ENCODE data around the gene CACNB4.

Gene CACNB4

GRCh38 chr2:152097290-152097800 is 1.5 kb downstream of the CACNB4 start:
- TF ChIP-seq GATA2 (IDR thresholded peaks at IDR 0.05; ENCODE audit: low read depth, low read length) (no peak), GATA3 (IDR thresholded peaks at IDR 0.05; ENCODE audit: low read depth, low read length) (no peak)

DNA sequence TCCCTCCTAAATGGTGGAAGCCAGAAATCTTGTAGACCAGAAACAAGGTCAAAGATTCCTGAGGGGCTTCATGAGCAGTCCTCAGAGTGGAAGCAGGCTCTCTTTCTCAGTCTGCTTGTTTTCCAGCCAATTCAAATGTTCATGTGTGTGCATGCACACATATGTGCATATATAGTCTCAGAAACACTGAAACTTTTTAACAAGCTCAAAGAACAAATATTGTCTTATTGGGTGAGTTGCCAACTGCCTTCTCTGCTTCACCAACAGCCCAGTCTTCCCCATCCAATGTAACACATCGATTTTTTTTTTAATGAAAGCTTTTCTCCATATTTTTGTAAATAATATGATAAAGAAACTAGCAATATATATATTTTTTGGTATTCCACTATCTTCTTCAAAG is 3.7 kb downstream of the CACNB4 start:
- TF ChIP-seq GATA2 (IDR thresholded peaks at IDR 0.05; ENCODE audit: low read depth, low read length) (no peak), GATA3 (IDR thresholded peaks at IDR 0.05; ENCODE audit: low read depth, low read length) (no peak)

- TF ChIP-seq GATA2 (IDR thresholded peaks at IDR 0.05; ENCODE audit: low read depth, low read length): no peak
- TF ChIP-seq GATA3 (IDR thresholded peaks at IDR 0.05; ENCODE audit: low read depth, low read length): no peak
These were observed 4.8 kb downstream of the CACNB4 start for GRCh38 chr2:152094014-152094413.

- no peak for TF ChIP-seq GATA3 (IDR thresholded peaks at IDR 0.05; ENCODE audit: low read depth, low read length)
These were observed 5.4 kb downstream of the CACNB4 start for GRCh38 chr2:152093464-152093863.

- TF ChIP-seq GATA2 (IDR thresholded peaks at IDR 0.05; ENCODE audit: low read depth, low read length) (no peak), GATA3 (IDR thresholded peaks at IDR 0.05; ENCODE audit: low read depth, low read length) (no peak)
These were observed 6.7 kb downstream of the CACNB4 start for GRCh38 chr2:152092095-152092494.

DNA sequence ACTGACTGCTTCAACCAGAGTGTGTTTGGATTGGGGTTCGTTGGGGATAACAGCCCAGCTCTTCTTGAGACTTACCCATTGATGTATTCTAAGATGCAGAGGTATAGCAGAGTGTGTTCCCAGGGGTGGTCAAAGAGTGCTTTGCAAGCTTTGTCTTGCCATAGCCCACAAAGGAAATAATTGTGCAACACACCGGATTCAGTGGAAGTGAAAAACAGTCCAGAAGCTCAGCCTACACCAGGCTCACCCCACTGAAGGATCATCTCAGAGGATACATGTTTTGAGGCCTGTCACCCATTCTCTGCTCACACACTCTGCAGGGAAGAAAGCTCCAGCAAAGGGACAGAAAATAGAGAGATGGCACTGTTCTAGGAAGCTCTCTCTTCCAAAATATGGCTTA is 9.6 kb downstream of the CACNB4 start:
- TF ChIP-seq GATA2 (IDR thresholded peaks at IDR 0.05; ENCODE audit: low read depth, low read length) (no peak), GATA3 (IDR thresholded peaks at IDR 0.05; ENCODE audit: low read depth, low read length) (no peak)

GRCh38 chr2:152088006-152088405 is 10.8 kb downstream of the CACNB4 start:
- no peak for TF ChIP-seq GATA3 (IDR thresholded peaks at IDR 0.05; ENCODE audit: low read depth, low read length)
- TF ChIP-seq GATA2 (IDR thresholded peaks at IDR 0.05; ENCODE audit: low read depth, low read length): peak; percentile 61; the same call in 1 of the 2 replicates

GRCh38 chr2:152086231-152086630 is 12.6 kb downstream of the CACNB4 start:
- no peak for TF ChIP-seq GATA3 (IDR thresholded peaks at IDR 0.05; ENCODE audit: low read depth, low read length)
- no peak for TF ChIP-seq GATA2 (IDR thresholded peaks at IDR 0.05; ENCODE audit: low read depth, low read length)

- TF ChIP-seq GATA2 (IDR thresholded peaks at IDR 0.05; ENCODE audit: low read depth, low read length): no peak
- no peak for TF ChIP-seq GATA3 (IDR thresholded peaks at IDR 0.05; ENCODE audit: low read depth, low read length)
These were observed 14.8 kb downstream of the CACNB4 start for GRCh38 chr2:152084076-152084475.

DNA sequence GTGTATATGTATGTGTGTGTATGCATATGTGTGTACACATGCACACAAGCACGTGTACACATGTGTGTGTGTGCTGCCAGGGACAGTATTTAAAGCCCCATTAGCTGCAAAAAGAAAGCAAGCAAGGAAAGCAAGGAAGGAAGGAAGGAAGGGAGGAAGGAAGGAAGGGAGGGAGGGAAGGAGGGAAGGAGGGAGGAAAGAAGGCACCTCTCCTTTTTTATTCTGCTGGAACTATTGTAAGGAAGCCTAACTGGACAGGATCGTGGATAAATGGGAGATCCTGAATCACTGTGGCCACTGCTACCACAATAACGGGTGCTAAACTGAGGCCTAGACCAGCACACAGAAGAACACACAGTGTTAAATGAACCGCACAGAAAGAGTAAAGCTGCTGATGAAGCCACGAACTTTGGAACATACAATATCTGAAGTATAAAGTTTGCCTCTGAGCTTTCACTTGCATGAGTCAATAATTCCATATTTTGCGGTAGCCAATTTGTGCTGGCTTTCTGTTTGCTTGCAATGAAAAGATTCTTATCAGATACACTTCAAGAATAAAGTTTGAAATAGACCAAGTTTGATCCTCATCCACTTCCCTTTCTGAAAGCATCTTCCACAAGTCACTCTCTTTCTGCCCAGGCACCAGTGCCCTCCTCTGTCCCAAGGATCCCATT is 15.5 kb downstream of the CACNB4 start:
- TF ChIP-seq GATA3 (IDR thresholded peaks at IDR 0.05; ENCODE audit: low read depth, low read length): no peak
- no peak for TF ChIP-seq GATA2 (IDR thresholded peaks at IDR 0.05; ENCODE audit: low read depth, low read length)

DNA sequence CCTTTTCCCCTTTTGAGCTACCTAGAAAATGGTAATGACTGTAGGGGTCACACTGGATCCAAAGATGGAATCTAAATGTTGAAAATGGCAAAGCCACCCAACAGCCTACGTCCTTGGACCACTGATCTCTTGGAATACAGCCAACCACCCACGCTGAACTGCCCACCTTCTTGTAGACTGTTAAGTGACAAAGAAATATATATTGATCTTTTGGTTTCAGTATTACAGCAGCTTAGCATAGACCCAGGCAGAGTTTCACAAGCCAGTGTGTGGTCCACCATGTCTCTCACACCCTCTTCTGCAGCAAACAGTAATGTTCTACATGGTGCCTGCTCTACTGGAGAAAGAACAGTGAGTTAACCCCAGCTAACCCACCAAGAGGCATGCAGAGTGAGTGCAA is 20.2 kb downstream of the CACNB4 start:
- TF ChIP-seq GATA2 (IDR thresholded peaks at IDR 0.05; ENCODE audit: low read depth, low read length) (no peak), GATA3 (IDR thresholded peaks at IDR 0.05; ENCODE audit: low read depth, low read length) (no peak)

DNA sequence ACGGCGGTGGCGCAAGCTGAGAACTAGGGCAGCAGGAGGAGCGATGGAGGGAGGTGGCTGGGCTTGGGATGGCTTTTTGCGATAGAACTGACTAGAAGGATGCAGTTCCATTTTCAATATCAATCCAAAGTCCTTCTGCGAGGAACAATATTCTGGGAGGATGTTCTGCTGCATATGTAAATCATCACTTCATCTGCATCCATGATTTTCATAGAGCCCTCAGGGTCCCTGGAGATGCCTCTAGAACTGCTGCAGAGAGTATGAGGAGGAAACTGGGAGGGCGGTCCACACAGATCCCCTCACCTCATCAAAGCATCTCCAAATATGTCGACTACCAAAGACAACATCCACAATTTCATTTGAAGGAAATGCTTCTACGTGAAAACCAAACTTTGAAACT is 20.8 kb downstream of the CACNB4 start:
- TF ChIP-seq GATA3 (IDR thresholded peaks at IDR 0.05; ENCODE audit: low read depth, low read length) (no peak), GATA2 (IDR thresholded peaks at IDR 0.05; ENCODE audit: low read depth, low read length) (no peak)

DNA sequence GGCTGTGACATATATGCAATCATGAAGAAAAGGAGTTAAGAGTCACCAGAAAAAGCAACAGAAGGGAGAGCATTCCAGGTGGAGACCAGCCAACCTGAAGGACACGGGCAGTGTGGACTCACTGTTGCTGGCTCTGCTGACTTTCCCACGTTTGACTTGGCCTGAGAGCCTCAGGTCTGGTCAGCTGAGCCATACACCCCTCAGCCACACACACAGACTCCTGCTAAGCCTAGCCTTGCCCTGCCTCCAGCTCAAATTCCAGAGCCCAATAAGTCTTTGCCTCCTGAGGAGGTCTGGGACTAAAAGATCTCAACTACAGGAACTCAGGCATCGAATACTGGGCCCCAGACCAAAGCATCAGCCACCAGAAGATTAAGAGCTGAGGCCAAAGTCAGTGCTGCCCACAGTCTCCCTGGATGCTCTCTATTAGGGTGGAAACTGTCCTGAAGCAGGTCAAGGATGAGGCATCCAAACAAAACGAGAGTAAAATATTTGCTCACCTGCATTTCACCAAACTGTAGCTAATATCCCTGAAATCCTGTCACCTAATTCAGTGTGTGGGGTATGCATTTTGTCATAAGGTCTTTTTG is 23.3 kb downstream of the CACNB4 start:
- TF ChIP-seq GATA2 (IDR thresholded peaks at IDR 0.05; ENCODE audit: low read depth, low read length) (no peak), GATA3 (IDR thresholded peaks at IDR 0.05; ENCODE audit: low read depth, low read length) (no peak)

- TF ChIP-seq GATA2 (IDR thresholded peaks at IDR 0.05; ENCODE audit: low read depth, low read length): no peak
These were observed 26.8 kb downstream of the CACNB4 start for GRCh38 chr2:152072011-152072410.

- TF ChIP-seq GATA3 (IDR thresholded peaks at IDR 0.05; ENCODE audit: low read depth, low read length) (no peak), GATA2 (IDR thresholded peaks at IDR 0.05; ENCODE audit: low read depth, low read length) (no peak)
These were observed 27.3 kb downstream of the CACNB4 start for GRCh38 chr2:152071518-152071917.
